HG03521 (cell line): ENCODE data around the gene CALD1.

ENCODE experiments used
- ATAC-seq: cut with Tn5 transposase; IDR thresholded peaks from one replicate; pipeline ENCODE4 v1.9.1; 2021; ENCODE audit warnings: mild to moderate bottlenecking, moderate library complexity; ENCODE audit not compliant: unreplicated experiment

The CALD1 gene

GRCh38 chr7:134852625-134853024, 73.2 kb downstream of the CALD1 start:
- no peak for ATAC-seq

- no peak for ATAC-seq
These were observed 75.4 kb downstream of the CALD1 start for GRCh38 chr7:134854816-134855215.

GRCh38 chr7:134855442-134855841, 76.0 kb downstream of the CALD1 start:
- no peak for ATAC-seq

GRCh38 chr7:134856091-134856490, 76.7 kb downstream of the CALD1 start:
- no peak for ATAC-seq

GRCh38 chr7:134856691-134857090, 77.3 kb downstream of the CALD1 start:
- no peak for ATAC-seq

- no peak for ATAC-seq
These were observed 78.5 kb downstream of the CALD1 start for GRCh38 chr7:134857958-134858357.

GRCh38 chr7:134859783-134860182, 80.3 kb downstream of the CALD1 start:
- no peak for ATAC-seq

GRCh38 chr7:134865001-134865845, 85.8 kb downstream of the CALD1 start:
- ATAC-seq = no peak

- ATAC-seq = no peak
These were observed 87.2 kb downstream of the CALD1 start for GRCh38 chr7:134866617-134867016.

GRCh38 chr7:134870156-134870555, 90.7 kb downstream of the CALD1 start:
- no peak for ATAC-seq

- no peak for ATAC-seq
These were observed 91.3 kb downstream of the CALD1 start for GRCh38 chr7:134870781-134871180.

- ATAC-seq = no peak
These were observed 93.8 kb downstream of the CALD1 start for GRCh38 chr7:134873253-134873652.

GRCh38 chr7:134874407-134874806, 95.0 kb downstream of the CALD1 start:
- ATAC-seq = no peak

GRCh38 chr7:134875867-134876266, 96.4 kb downstream of the CALD1 start:
- no peak for ATAC-seq

GRCh38 chr7:134878746-134879357, 99.4 kb downstream of the CALD1 start:
- ATAC-seq = no peak

- ATAC-seq = no peak
These were observed 100.5 kb downstream of the CALD1 start for GRCh38 chr7:134879815-134880475.

- no peak for ATAC-seq
These were observed 103.0 kb downstream of the CALD1 start for GRCh38 chr7:134882481-134882880.

- ATAC-seq = no peak
These were observed 106.5 kb downstream of the CALD1 start for GRCh38 chr7:134885967-134886352.

GRCh38 chr7:134886353-134887057, 107.1 kb downstream of the CALD1 start:
- no peak for ATAC-seq

- ATAC-seq = no peak
These were observed 108.1 kb downstream of the CALD1 start for GRCh38 chr7:134887523-134887922.

- ATAC-seq = no peak
These were observed 108.8 kb downstream of the CALD1 start for GRCh38 chr7:134888141-134888740.
